ENCODE data around the gene RHOXF1.
"Not testable (repeated sequence)": the region's sequence is repeated elsewhere in the genome, so short reads cannot be mapped to it uniquely, and the experiment has no call there.

The RHOXF1 gene

DNA sequence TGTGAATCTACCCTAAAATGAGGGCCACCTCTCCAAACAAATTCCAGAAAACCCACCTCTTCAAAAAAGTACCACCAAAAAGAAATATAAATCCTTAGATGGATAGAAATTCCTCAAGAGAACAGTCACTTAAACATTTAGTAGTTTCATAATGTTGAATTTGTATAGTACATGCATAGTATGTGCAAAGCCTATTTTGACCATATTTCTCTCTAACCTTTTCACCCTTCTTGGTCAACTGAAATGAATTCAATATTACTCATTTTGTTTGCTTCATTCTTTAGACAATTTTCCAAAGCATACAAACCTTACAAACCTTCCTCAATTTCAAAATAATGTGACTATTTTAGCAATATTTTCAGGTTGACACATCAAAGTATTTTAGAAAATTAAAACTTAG, 4.1 kb downstream of the RHOXF1 start:
- Histone ChIP-seq H3K4me2 (ENCODE audit: low read depth, low read length, poor library complexity, severe bottlenecking) (no peak overlapping the region), H3F3A (ENCODE audit: low read depth) (no peaks in the 10 kb centered on the region), H3K79me2 (ENCODE audit: insufficient read depth, low read length) (no peaks in the 10 kb centered on the region), H3K9me3 (ENCODE audit: insufficient read depth, low read depth, low read length) (no peaks in the 10 kb centered on the region), H3K9ac (ENCODE audit: low read depth, low read length, poor library complexity, severe bottlenecking) (no peak overlapping the region), H3K36me3 (ENCODE audit: insufficient read depth, low read length) (no peaks in the 10 kb centered on the region), H2AFZ (ENCODE audit: low read length) (no peak overlapping the region), H3K4me3 (ENCODE audit: low read length, poor library complexity, severe bottlenecking) (no peak overlapping the region), H3K27me3 (ENCODE audit: insufficient read depth, low read length, poor library complexity, severe bottlenecking) (no peaks in the 10 kb centered on the region), H3K9me2 (replicated peaks; ENCODE audit: low read depth, low read length) (no peaks in the 10 kb centered on the region), H4K20me1 (ENCODE audit: insufficient read depth, low read length, poor library complexity, severe bottlenecking) (no peaks in the 10 kb centered on the region), H3K4me1 (ENCODE audit: insufficient read depth, low read length, poor library complexity, severe bottlenecking) (no peaks in the 10 kb centered on the region)
- TF ChIP-seq, protein P1, sequence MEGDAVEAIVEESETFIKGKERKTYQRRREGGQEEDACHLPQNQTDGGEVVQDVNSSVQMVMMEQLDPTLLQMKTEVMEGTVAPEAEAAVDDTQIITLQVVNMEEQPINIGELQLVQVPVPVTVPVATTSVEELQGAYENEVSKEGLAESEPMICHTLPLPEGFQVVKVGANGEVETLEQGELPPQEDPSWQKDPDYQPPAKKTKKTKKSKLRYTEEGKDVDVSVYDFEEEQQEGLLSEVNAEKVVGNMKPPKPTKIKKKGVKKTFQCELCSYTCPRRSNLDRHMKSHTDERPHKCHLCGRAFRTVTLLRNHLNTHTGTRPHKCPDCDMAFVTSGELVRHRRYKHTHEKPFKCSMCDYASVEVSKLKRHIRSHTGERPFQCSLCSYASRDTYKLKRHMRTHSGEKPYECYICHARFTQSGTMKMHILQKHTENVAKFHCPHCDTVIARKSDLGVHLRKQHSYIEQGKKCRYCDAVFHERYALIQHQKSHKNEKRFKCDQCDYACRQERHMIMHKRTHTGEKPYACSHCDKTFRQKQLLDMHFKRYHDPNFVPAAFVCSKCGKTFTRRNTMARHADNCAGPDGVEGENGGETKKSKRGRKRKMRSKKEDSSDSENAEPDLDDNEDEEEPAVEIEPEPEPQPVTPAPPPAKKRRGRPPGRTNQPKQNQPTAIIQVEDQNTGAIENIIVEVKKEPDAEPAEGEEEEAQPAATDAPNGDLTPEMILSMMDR (conservative IDR thresholded peaks at IDR 0.05; ENCODE audit: low read length), result no peak
- no peak for TF ChIP-seq EZH2phosphoT487 (IDR thresholded peaks at IDR 0.05; ENCODE audit: borderline replicate concordance)

DNA sequence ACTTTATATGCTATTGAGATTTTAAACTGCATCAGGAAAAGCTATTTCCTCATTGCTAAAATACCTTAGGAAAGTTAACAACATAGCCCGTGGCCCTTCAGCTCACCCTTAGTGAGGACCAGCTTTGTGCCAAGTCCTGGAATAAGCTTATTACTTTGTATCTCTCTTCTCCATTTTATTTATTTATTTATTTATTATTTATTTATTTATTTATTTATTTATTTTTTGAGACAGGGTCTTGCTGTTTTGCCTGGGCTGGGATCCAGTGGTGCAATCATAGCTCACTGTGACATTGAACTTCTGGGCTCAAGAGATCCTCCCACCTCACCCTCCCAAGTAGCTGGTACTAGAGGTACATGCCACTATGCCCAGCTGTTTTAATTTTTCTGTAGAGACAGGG, 6.3 kb downstream of the RHOXF1 start:
- Histone ChIP-seq H3K9me3 (ENCODE audit: insufficient read depth, low read depth, low read length) (no peaks in the 10 kb centered on the region), H3K9ac (ENCODE audit: low read depth, low read length, poor library complexity, severe bottlenecking) (no peak overlapping the region), H3F3A (ENCODE audit: low read depth) (no peaks in the 10 kb centered on the region), H3K36me3 (ENCODE audit: insufficient read depth, low read length) (no peaks in the 10 kb centered on the region), H4K20me1 (ENCODE audit: insufficient read depth, low read length, poor library complexity, severe bottlenecking) (no peaks in the 10 kb centered on the region), H3K4me2 (ENCODE audit: low read depth, low read length, poor library complexity, severe bottlenecking) (no peak overlapping the region), H3K4me1 (ENCODE audit: insufficient read depth, low read length, poor library complexity, severe bottlenecking) (no peaks in the 10 kb centered on the region), H3K9me2 (replicated peaks; ENCODE audit: low read depth, low read length) (no peaks in the 10 kb centered on the region), H3K4me3 (ENCODE audit: low read length, poor library complexity, severe bottlenecking) (no peak overlapping the region), H2AFZ (ENCODE audit: low read length) (no peak overlapping the region), H3K27me3 (ENCODE audit: insufficient read depth, low read length, poor library complexity, severe bottlenecking) (no peaks in the 10 kb centered on the region), H3K79me2 (ENCODE audit: insufficient read depth, low read length) (no peaks in the 10 kb centered on the region)
- TF ChIP-seq EZH2phosphoT487 (IDR thresholded peaks at IDR 0.05; ENCODE audit: borderline replicate concordance), result no peak
- TF ChIP-seq, protein P1 (conservative IDR thresholded peaks at IDR 0.05; ENCODE audit: low read length), result no peak

DNA sequence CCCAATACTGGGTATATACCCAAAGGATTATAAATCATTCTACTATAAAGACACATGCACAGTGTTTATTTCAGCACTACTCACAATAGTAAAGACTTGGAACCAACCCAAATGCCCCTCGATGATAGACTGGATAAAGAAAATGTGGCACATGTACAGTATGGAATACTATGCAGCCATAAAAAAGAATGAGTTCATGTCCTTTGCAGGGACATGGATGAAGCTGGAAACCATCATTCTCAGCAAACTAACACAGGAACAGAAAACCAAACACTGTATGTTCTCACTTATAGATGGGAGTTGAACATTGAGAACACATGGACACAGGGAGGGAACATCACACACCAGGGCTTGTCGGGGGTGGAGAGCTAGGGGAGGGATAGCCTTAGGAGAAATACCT, 11.0 kb downstream of the RHOXF1 start:
- H3K9ac ChIP-seq (ENCODE audit: low read depth, low read length, poor library complexity, severe bottlenecking); H3K36me3 ChIP-seq (ENCODE audit: insufficient read depth, low read length); H3K4me2 ChIP-seq (ENCODE audit: low read depth, low read length, poor library complexity, severe bottlenecking); H3K9me2 ChIP-seq (replicated peaks; ENCODE audit: low read depth, low read length); H3F3A ChIP-seq (ENCODE audit: low read depth); H2AFZ ChIP-seq (ENCODE audit: low read length); H3K4me1 ChIP-seq (ENCODE audit: insufficient read depth, low read length, poor library complexity, severe bottlenecking); H4K20me1 ChIP-seq (ENCODE audit: insufficient read depth, low read length, poor library complexity, severe bottlenecking); H3K4me3 ChIP-seq (ENCODE audit: low read length, poor library complexity, severe bottlenecking); H3K27me3 ChIP-seq (ENCODE audit: insufficient read depth, low read length, poor library complexity, severe bottlenecking); H3K9me3 ChIP-seq (ENCODE audit: insufficient read depth, low read depth, low read length); H3K79me2 ChIP-seq (ENCODE audit: insufficient read depth, low read length): not testable (repeated sequence)

DNA sequence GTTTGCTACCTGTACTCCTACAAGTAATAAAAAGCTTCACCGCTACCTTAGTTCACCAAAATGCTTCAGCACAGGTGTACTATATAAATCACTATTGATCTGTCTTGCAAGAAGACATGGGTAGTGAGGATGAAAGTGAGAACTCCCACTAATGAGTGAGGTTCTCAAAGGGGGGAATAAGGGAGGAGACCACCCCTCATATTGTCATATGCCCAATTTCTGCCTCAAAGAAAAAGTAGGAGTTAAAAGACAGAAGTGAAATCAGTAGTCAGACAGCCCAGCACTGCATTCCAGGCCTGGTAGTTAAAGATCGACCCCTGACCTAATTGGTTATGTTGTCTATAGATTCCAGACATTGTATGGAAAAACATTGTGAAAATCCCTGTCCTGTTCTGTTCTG, 14.7 kb downstream of the RHOXF1 start:
- not testable (repeated sequence) for H3K9me2 ChIP-seq (replicated peaks; ENCODE audit: low read depth, low read length); H3K4me3 ChIP-seq (ENCODE audit: low read length, poor library complexity, severe bottlenecking); H3K79me2 ChIP-seq (ENCODE audit: insufficient read depth, low read length); H3K4me2 ChIP-seq (ENCODE audit: low read depth, low read length, poor library complexity, severe bottlenecking); H3K27me3 ChIP-seq (ENCODE audit: insufficient read depth, low read length, poor library complexity, severe bottlenecking); H3K9me3 ChIP-seq (ENCODE audit: insufficient read depth, low read depth, low read length); H3K36me3 ChIP-seq (ENCODE audit: insufficient read depth, low read length); H3K9ac ChIP-seq (ENCODE audit: low read depth, low read length, poor library complexity, severe bottlenecking); H4K20me1 ChIP-seq (ENCODE audit: insufficient read depth, low read length, poor library complexity, severe bottlenecking); H3F3A ChIP-seq (ENCODE audit: low read depth); H3K4me1 ChIP-seq (ENCODE audit: insufficient read depth, low read length, poor library complexity, severe bottlenecking); H2AFZ ChIP-seq (ENCODE audit: low read length)

Data from Loucy (cell line).